Smooth muscle cell of the brain vasculature (primary cell): ENCODE results near the gene SIGLEC11.
"Not testable (repeated sequence)": the region's sequence is repeated elsewhere in the genome, so short reads cannot be mapped to it uniquely, and the experiment has no call there.

ENCODE experiments used
- DNase-seq: peaks from one replicate; pipeline ENCODE4 v3.0.0-alpha.2; 2012; ENCODE audit warnings: low read depth, low spot score

The SIGLEC11 gene

GRCh38 chr19:49926515-49926914 lies 34.5 kb downstream of the SIGLEC11 start:
- no peak for DNase-seq

DNA sequence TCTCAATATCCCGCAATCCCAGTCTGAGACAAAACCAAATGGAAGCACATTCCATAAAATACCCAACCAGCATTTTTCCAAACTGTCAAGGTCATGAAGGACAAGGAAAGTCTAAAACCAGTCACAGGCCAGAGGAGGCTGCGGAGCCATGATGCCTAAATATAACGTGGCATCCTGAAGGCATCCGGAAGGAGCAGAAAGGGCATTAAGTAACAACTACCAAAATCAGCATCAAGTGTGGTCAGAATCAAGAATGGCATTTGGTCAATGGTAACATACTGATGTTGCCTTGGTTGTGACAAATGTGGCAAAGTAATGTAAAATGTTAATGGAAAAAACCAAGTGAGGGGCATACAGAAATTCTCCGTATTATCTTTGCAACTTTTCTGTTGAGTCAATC lies 35.5 kb downstream of the SIGLEC11 start:
- no peak for DNase-seq

- DNase-seq, result not testable (repeated sequence)
Observed at GRCh38 chr19:49924881-49925210, 36.1 kb downstream of the SIGLEC11 start.

GRCh38 chr19:49924004-49924880 lies 36.7 kb downstream of the SIGLEC11 start:
- DNase-seq, result no peak

GRCh38 chr19:49923055-49924003 lies 37.6 kb downstream of the SIGLEC11 start:
- DNase-seq, result no peak

DNA sequence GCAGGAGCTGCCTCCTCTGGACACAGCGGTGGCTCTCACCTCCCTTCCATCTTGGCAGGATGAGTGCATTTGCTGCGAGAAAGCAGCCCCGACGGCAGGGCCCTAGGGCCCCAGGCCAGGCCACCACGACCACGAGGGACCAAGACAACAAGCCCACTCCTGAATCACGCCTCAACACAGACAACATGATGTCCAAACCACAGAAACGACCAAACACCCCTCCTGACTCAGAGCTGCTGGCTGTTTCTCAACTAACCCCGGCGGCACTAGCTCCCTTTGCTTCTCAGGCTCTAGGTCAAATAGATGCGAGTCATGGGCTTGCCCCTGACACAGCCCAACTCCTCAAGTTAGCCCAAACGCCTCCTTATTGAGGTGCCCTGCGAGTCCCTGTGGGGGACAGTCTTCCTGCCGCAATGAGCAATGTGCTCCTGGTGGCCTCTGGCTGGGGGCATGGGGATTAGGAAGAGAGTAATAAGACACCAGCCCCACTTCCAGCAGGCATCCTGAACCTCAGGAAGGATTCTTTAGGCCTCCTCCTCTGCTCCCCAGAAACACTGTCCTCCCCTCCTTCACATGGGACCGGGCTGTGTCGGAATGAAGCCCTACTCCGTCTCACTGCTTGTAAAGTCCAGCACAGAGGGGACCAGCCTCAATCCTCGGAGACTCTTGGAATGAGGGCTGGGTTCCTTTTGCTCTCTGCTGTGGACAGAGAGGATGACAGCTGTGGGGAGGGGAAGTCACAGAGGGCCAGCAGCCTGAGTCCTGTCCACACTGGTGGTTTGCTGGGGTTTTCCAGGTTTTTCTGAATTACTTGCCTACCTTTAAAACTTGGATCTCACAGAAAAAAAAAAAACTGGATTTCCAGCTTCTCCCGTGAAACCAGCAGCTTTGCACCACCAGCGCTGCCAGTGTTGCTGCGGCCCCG lies 38.8 kb downstream of the SIGLEC11 start:
- DNase-seq, result no peak

- DNase-seq, result no peak
Observed at GRCh38 chr19:49920624-49921363, 40.2 kb downstream of the SIGLEC11 start.

- DNase-seq, result no peak
Observed at GRCh38 chr19:49918089-49918488, 42.9 kb downstream of the SIGLEC11 start.

DNA sequence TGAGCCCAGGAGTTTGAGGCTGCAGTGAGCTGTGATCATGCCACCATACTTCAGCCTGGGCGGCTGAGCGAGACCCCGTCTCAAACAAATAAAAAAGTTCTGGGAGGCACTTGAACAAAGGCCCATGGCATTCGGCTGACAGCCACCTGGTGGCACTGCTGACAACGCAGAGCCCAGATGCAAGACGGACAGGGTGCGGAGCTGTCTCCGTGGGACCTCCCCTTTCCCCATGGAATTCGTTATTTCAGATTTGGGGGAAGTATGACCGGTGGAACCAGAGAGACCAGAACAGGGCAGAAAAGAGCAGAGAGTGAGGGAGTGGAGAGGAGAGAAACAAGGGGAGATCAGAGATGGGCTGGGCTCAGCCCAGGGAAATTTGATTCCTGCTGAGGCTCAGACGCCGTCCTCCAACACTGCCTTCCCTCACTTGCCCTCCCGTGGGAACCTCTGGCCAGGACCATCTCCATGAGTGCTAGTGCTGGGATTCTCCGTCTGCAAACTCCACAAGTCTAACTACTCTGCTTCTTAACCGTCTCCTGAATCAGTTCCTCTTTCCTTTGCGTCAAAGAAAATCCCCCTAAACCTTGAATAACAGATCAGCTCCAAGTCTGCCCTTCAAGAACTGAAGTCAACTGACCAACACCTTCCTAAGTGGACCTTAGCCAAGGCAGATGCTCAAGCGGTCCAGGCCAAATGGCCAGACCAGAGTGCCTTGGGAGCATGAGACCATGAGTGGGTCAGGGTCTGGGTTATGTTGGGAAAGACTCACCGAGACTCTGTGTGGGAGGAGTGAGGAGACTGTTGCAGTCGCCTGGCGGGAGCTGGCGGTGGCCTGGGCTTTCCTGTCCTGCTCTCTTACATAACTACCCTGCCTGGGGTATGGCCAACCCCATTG lies 43.9 kb downstream of the SIGLEC11 start:
- no peak for DNase-seq

GRCh38 chr19:49915271-49915670 lies 45.7 kb downstream of the SIGLEC11 start:
- no peak for DNase-seq

DNA sequence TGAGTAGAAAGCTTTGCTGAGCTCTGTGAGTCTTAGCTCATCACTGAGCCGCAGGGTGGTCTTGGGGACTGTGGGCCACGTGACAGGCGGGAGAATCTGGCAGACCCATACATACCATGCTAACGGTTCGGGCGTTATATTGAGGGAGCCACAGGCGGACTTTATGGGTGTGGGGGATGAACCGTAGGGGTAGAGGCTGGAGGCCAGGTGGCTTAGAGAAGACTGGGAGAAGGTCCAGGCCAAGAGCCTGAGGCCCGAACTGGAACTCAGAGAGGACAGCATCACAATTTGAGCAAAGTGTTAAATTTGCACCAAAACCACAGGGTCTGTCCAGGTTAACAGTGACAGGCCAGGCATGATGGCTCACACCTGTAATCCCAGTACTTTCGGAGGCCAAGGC lies 47.3 kb downstream of the SIGLEC11 start:
- no peak for DNase-seq

DNA sequence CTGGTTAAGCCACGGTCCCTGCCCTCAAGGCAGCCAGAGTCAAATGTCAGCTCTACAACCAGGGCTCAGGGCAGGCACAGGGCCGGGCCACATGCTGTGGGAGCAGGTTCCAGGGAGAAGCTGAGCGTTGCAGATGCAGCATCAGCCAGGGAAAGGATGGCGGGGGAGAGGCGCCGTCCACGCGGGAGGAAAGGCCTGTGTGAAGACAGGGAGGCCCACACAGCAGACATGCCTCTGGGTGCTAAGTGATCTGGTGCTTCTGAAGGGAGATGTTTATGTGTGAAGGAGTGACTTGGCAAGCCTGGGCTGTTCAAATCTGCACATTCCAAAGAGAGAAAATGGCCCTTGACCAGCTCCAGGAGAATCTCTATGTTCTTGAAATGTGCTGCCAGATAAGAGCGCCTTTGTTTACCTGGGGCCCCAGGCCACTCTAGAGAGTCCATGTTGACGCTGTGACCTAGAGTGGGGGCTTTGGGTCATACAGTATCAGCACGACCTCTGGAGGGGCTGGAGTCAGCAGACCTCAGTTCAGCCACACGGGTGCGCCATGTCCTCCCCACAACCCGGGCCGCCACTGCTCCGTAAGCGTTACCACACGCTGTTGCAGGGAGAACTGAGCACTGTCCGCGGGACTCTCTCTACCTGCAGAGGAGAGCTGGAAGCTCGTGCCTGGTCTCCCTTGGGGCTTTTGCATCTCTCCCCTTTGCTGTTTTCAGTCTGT lies 47.8 kb downstream of the SIGLEC11 start:
- DNase-seq, result no peak

DNA sequence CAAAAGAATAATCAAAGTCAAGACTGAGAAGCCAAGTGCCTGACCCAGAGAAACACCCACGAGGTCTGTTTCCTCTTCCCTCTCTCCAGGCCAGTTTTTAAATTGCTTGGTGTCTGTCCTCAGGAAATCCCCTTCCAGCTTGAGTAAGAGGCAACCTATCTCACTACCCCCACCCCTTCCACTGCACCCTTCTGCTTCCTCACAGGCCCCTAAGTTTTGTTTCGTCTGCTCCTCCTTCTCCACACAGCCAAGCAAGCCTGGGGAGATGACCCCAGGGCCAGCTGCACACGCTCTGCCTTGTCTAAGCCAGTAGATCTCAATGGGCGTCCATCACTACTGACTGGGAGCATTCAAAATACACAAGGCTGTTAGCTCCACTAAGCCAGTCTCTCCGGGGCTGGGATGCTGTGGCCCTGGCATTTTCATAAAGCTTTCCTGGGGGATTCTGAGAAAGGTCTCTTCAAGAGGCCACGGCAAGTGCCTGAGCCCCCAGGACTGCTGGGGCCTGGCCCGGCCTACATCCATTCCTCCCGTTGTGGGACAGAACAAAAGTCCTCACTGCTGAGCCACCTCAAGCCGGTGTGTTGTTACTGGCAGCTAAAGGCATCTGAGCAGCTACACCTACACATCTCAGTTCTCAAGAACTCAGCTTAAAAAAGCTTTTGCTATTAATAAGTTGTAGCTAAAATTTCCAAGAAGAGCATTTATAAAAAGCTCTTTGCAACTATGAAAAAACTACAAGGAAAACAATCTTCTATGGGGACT lies 49.4 kb downstream of the SIGLEC11 start:
- DNase-seq, result no peak

- DNase-seq, result no peak
Observed at GRCh38 chr19:49910179-49910578, 50.8 kb downstream of the SIGLEC11 start.

DNA sequence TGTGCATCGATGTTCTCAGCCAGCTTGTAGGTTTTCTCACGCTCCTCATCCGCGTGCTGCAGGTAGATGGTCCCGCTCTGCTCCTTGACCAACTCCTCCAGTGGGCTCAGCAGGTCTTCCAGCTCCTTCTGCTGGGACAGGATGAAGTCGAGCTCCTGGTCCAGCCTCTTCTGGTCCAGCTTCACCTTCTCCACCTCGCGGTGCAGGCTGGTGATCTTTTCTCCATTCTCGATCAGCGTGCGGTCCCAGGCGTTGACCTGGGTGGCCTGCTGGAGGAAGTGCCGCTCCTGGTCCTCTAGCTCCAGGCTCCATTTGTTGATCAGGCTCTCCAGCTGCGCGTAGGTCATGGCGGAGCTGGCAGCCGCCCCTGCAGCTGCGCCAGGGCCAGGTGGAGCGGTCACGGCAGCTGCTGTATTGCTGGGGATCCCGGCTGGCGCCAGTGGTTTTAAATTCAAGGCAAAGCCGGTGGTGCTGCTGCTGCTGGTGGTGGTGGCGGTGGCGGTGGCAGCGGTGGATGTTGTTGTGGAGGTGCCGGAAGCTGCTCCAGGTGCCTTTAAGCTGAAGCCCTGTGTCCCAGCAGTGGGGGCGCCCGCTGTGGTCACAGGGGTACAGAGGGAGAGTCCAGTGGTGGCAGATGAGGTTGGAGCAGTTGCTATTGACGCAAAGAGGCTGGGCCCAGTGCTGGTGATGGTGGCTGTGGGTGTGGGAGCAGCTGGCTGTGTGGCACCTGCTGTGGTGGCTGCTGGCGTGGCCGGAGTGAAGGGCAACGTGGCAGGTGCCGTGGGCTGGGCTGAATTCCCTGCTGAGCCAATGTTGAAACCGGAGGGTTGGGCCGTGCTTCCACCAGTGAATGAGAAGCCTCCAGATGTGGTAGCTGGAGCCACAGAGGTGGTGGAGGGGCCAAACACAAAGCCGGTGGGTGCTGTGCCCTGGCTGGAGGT lies 52.2 kb downstream of the SIGLEC11 start:
- DNase-seq, result no peak

- no peak for DNase-seq
Observed at GRCh38 chr19:49907745-49908446, 53.1 kb downstream of the SIGLEC11 start.
